Lower leg skin (tissue), 3 donors: ENCODE measurements around the gene SCP2.

ENCODE experiments used
- CTCF ChIP-seq, 3 donors: fragments of 450-650 bp; IDR thresholded peaks; one replicate each; pipeline ENCODE4 v1.5.1; 2016; ENCODE audit warnings: antibody characterized with exemption in 3 of 3, mild to moderate bottlenecking in 3 of 3, moderate library complexity in 2 of 3
- POLR2A ChIP-seq, 2 donors: fragments of 450-650 bp; IDR thresholded peaks; one replicate each; pipeline ENCODE4 v1.6.1; 2016 to 2017; ENCODE audit warnings: antibody characterized with exemption in 2 of 2, mild to moderate bottlenecking in 1 of 2, moderate library complexity in 1 of 2

DNA sequence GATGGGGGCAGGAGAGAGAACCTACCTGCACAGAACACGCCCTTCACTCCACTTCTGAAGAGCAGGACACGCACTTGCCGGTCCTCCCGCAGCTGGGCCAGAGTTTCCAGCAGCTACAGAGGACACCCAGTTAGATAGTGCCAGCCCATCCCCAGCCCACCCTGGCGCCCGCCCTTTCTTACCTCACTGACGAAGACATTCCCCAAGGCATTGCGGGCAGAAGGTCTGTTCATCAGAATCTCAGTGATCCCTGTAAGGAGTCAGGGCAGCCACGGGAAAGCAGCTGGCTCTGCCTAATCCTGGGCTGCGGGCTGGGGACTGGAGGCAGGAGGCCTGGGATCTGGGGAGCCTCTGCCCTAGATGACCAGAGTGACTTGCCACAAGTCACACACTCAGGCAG, 15.5 kb upstream of the SCP2 start:
- no peak for TF ChIP-seq CTCF (IDR thresholded peaks at IDR 0.05)
- no peak for TF ChIP-seq POLR2A (IDR thresholded peaks at IDR 0.05)
